HEK293 (cell line): ENCODE data around the gene PACRG.

Experiments
- CTCF ChIA-PET: fragments of 350-600 bp; formaldehyde crosslinking; extraction: SDS; loops from one replicate; lab custom pipeline; 2021; ENCODE audit warnings: antibody characterized with exemption; lab: Yijun Ruan, JAX
- POLR2A ChIA-PET: fragments of 300-600 bp; formaldehyde crosslinking; extraction: SDS; loops from one replicate; lab custom pipeline; 2020; ENCODE audit warnings: antibody characterized with exemption, inconsistent platforms; lab: Yijun Ruan, JAX
- H3K27ac ChIP-seq: fragments of 200-500 bp; sonication (Bioruptor generic); 2 replicates; pipeline ENCODE4 v1.5.1; 2014; ENCODE audit warnings: low read depth, low read length, control low read depth, inconsistent platforms; ENCODE audit errors: extremely low read depth
- H3K36me3 ChIP-seq, 2 experiments: fragments of 200-500 bp in 1 of 2; sonication (Bioruptor generic) in 1 of 2; 1 replicate in 1 of 2; 2 replicates in 1 of 2; pipeline ENCODE4 v1.5.1; 2014 to 2017; ENCODE audit warnings: inconsistent platforms in 2 of 2, low read length in 2 of 2; ENCODE audit not compliant: control insufficient read depth in 2 of 2, insufficient read depth in 1 of 2
- H3K4me1 ChIP-seq: fragments of 200-500 bp; sonication (Bioruptor generic); 2 replicates; pipeline ENCODE4 v1.5.1; 2014; ENCODE audit warnings: mild to moderate bottlenecking, low read length, inconsistent platforms; ENCODE audit not compliant: control insufficient read depth, insufficient read depth
- H3K4me3 ChIP-seq: 2 replicates; pipeline ENCODE4 v1.5.1; 2011; ENCODE audit warnings: low read depth, mild to moderate bottlenecking, control low read depth, low read length, moderate library complexity
- H3K9me3 ChIP-seq: fragments of 200-500 bp; sonication (Bioruptor generic); 2 replicates; pipeline ENCODE4 v1.5.1; 2014; ENCODE audit warnings: low read depth, low read length, inconsistent platforms; ENCODE audit not compliant: control insufficient read depth, insufficient read depth
- FEZF1 ChIP-seq: fragments of 450-650 bp; formaldehyde crosslinking; IDR thresholded peaks from 2 replicates; pipeline ENCODE4 v1.5.1; 2016; ENCODE audit warnings: missing biosample characterization, missing genetic modification characterization
- HOXA7 ChIP-seq: sonication (generic); formaldehyde crosslinking; IDR thresholded peaks from 2 replicates; pipeline ENCODE4 v1.8.1; 2022; ENCODE audit warnings: missing genetic modification reagents, borderline replicate concordance
- PRDM1 ChIP-seq: fragments of 450-650 bp; formaldehyde crosslinking; IDR thresholded peaks from 2 replicates; pipeline ENCODE4; 2016; ENCODE audit warnings: missing biosample characterization, missing genetic modification characterization
- PRDM10 ChIP-seq: fragments of 450-650 bp; formaldehyde crosslinking; IDR thresholded peaks from 2 replicates; pipeline ENCODE4 v1.5.1; 2016; ENCODE audit warnings: missing biosample characterization, missing genetic modification characterization
- ZBTB1 ChIP-seq: fragments of 450-650 bp; formaldehyde crosslinking; IDR thresholded peaks from 2 replicates; pipeline ENCODE4 v1.5.1; 2016; ENCODE audit warnings: missing biosample characterization, missing genetic modification characterization
- ZFP69B ChIP-seq: fragments of 450-650 bp; formaldehyde crosslinking; IDR thresholded peaks from 2 replicates; pipeline ENCODE4 v1.5.1; 2016; ENCODE audit warnings: missing biosample characterization, missing genetic modification characterization
- ZNF121 ChIP-seq: fragments of 450-650 bp; formaldehyde crosslinking; IDR thresholded peaks from 2 replicates; pipeline ENCODE4 v1.5.1; 2016; ENCODE audit warnings: missing biosample characterization, missing genetic modification characterization
- ZNF175 ChIP-seq: fragments of 450-650 bp; formaldehyde crosslinking; IDR thresholded peaks from 2 replicates; pipeline ENCODE4 v1.5.1; 2016; ENCODE audit warnings: missing biosample characterization, missing genetic modification characterization
- ZNF529 ChIP-seq: fragments of 450-650 bp; formaldehyde crosslinking; IDR thresholded peaks from 2 replicates; pipeline ENCODE4 v1.5.1; 2017; ENCODE audit warnings: missing genetic modification characterization, missing biosample characterization; ENCODE audit not compliant: insufficient replicate concordance
- ZNF623 ChIP-seq: fragments of 450-650 bp; formaldehyde crosslinking; IDR thresholded peaks from 2 replicates; pipeline ENCODE4 v1.5.1; 2016; ENCODE audit warnings: missing biosample characterization, missing genetic modification characterization
- ZNF626 ChIP-seq: fragments of 450-650 bp; sonication (Bioruptor Pico); formaldehyde crosslinking; IDR thresholded peaks from 2 replicates; pipeline ENCODE4 v1.5.1; 2018; ENCODE audit warnings: missing biosample characterization, missing genetic modification characterization, inconsistent platforms
- ZNF76 ChIP-seq: fragments of 450-650 bp; formaldehyde crosslinking; IDR thresholded peaks from 2 replicates; pipeline ENCODE4; 2016; ENCODE audit warnings: low read depth, missing biosample characterization, missing genetic modification characterization, borderline replicate concordance
- ZSCAN4 ChIP-seq: fragments of 450-650 bp; formaldehyde crosslinking; IDR thresholded peaks from 2 replicates; pipeline ENCODE4 v1.5.1; 2017; ENCODE audit warnings: missing biosample characterization, missing genetic modification characterization
- ZSCAN5A ChIP-seq: fragments of 450-650 bp; formaldehyde crosslinking; IDR thresholded peaks from 2 replicates; pipeline ENCODE4 v1.5.1; 2016; ENCODE audit warnings: missing biosample characterization, missing genetic modification characterization
- ZXDB ChIP-seq: fragments of 450-650 bp; formaldehyde crosslinking; IDR thresholded peaks from 2 replicates; pipeline ENCODE4 v1.5.1; 2016; ENCODE audit warnings: missing biosample characterization, missing genetic modification characterization

The PACRG gene

GRCh38 chr6:163228041-163228440 lies 500.3 kb downstream of the PACRG start:
- CTCF ChIA-PET, result no interaction called here
- no peak overlapping the region for H3K4me3 ChIP-seq
- no peak overlapping the region for H3K27ac ChIP-seq
- H3K9me3 ChIP-seq, result no peaks in the 10 kb centered on the region
- H3K36me3 ChIP-seq, result no peaks in the 10 kb centered on the region
- POLR2A ChIA-PET, result no interaction called here
- H3K4me1 ChIP-seq, result no peaks in the 10 kb centered on the region
- TF ChIP-seq ZBTB1 (no peak), ZNF76 (tag by site-specific recombination) (no peak), ZNF175 (tag by site-specific recombination) (no peak), ZXDB (tag by site-specific recombination) (no peak), ZSCAN4 (tag by site-specific recombination) (no peak), PRDM1 (tag by site-specific recombination) (no peak), ZSCAN5A (no peak), PRDM10 (no peak), ZFP69B (no peak), ZNF529 (tag by site-specific recombination) (no peak), ZNF623 (tag by site-specific recombination) (no peak)
- TF ChIP-seq, all 188 proteins: peak for 0

- ChIA-PET POLR2A (no interaction called here), CTCF (no interaction called here)
- H3K27ac ChIP-seq, result no peak overlapping the region
- H3K9me3 ChIP-seq, result no peaks in the 10 kb centered on the region
- no peaks in the 10 kb centered on the region for H3K4me1 ChIP-seq
- no peak overlapping the region for H3K4me3 ChIP-seq
- TF ChIP-seq ZNF626 (tag by site-specific recombination), result no peak
- H3K36me3 ChIP-seq, result no peaks in the 10 kb centered on the region
Measured at GRCh38 chr6:163229050-163229449, 501.3 kb downstream of the PACRG start.

- Histone ChIP-seq H3K4me1 (no peaks in the 10 kb centered on the region), H3K9me3 (no peaks in the 10 kb centered on the region), H3K27ac (no peak overlapping the region), H3K36me3 (no peaks in the 10 kb centered on the region), H3K4me3 (no peak overlapping the region)
- CTCF ChIA-PET, result no interaction called here
- POLR2A ChIA-PET, result no interaction called here
- TF ChIP-seq ZNF121 (tag by site-specific recombination) (no peak), HOXA7 (CRISPR knock-in tag) (no peak), FEZF1 (tag by site-specific recombination) (no peak)
Measured at GRCh38 chr6:163230901-163231300, 503.1 kb downstream of the PACRG start.
